OCI-LY1 (cell line): Measurements from ENCODE around the gene NRDE2.
A peak's percentile ranks its signal among the peaks of the same experiment; 100 is the strongest.

Source experiments
- H2AFZ ChIP-seq: fragments of 200-600 bp; sonication (generic), shearing (Covaris generic); 2 replicates; pipeline ENCODE4 v1.6.0; 2014; ENCODE audit warnings: antibody characterized with exemption, mild to moderate bottlenecking, low read length
- H3F3A ChIP-seq: fragments of 200-600 bp; sonication (generic), shearing (Covaris generic); 2 replicates; pipeline ENCODE4 v1.6.0; 2014; ENCODE audit warnings: mild to moderate bottlenecking, antibody characterized with exemption, low read length, moderate library complexity; ENCODE audit not compliant: insufficient read depth
- H3K27ac ChIP-seq: fragments of 200-600 bp; sonication (generic); 2 replicates; pipeline ENCODE4 v1.5.1; 2014; ENCODE audit warnings: low read length, mixed run types, mild to moderate bottlenecking, low read depth; ENCODE audit not compliant: poor library complexity, severe bottlenecking
- H3K27me3 ChIP-seq: fragments of 200-600 bp; sonication (generic); 2 replicates; pipeline ENCODE4 v1.6.0; 2014; ENCODE audit warnings: antibody characterized with exemption, mild to moderate bottlenecking, low read length, moderate library complexity; ENCODE audit not compliant: insufficient read depth
- H3K36me3 ChIP-seq: fragments of 200-600 bp; sonication (generic); 2 replicates; pipeline ENCODE4 v1.6.1; 2014; ENCODE audit warnings: mild to moderate bottlenecking, antibody characterized with exemption, low read length, moderate library complexity, mixed read lengths; ENCODE audit not compliant: insufficient read depth
- H3K4me1 ChIP-seq: fragments of 200-600 bp; sonication (generic); 2 replicates; pipeline ENCODE4 v1.5.1; 2014; ENCODE audit warnings: mild to moderate bottlenecking, low read length, moderate library complexity; ENCODE audit not compliant: insufficient read depth, severe bottlenecking
- H3K4me2 ChIP-seq: fragments of 200-600 bp; sonication (generic), shearing (Covaris generic); 2 replicates; pipeline ENCODE4 v1.6.1; 2014; ENCODE audit warnings: low read length
- H3K4me3 ChIP-seq: fragments of 200-600 bp; sonication (generic); 2 replicates; pipeline ENCODE4 v1.5.1; 2014; ENCODE audit warnings: low read length, low read depth, mild to moderate bottlenecking, mixed read lengths; ENCODE audit not compliant: poor library complexity, severe bottlenecking
- H3K79me2 ChIP-seq: fragments of 200-600 bp; shearing (Covaris generic); 2 replicates; pipeline ENCODE4 v1.6.1; 2016; ENCODE audit warnings: mixed run types, low read length, mixed read lengths; ENCODE audit not compliant: insufficient read depth
- H3K9ac ChIP-seq: fragments of 200-600 bp; sonication (generic), shearing (Covaris generic); 2 replicates; pipeline ENCODE4 v1.6.1; 2014; ENCODE audit warnings: mild to moderate bottlenecking, low read length, mixed read lengths
- H3K9me2 ChIP-seq: fragments of 200-600 bp; sonication (generic), shearing (Covaris generic); 2 replicates; pipeline ENCODE4 v1.6.1; 2014; ENCODE audit warnings: low read depth, mild to moderate bottlenecking, low read length, mixed read lengths
- H3K9me3 ChIP-seq: fragments of 200-600 bp; shearing (Covaris generic); 2 replicates; pipeline ENCODE4 v1.6.1; 2014; ENCODE audit warnings: low read length, mixed read lengths
- H4K20me1 ChIP-seq: fragments of 200-600 bp; sonication (generic), shearing (Covaris generic); 2 replicates; pipeline ENCODE4 v1.6.0; 2016; ENCODE audit warnings: mild to moderate bottlenecking, low read length; ENCODE audit not compliant: insufficient read depth
- CTCF ChIP-seq: fragments of 200-600 bp; sonication (generic), shearing (Covaris generic); IDR thresholded peaks from 2 replicates; pipeline ENCODE4 v1.5.1; 2017; ENCODE audit warnings: mild to moderate bottlenecking, antibody characterized with exemption, low read length, moderate library complexity, mixed read lengths
- EZH2 ChIP-seq: fragments of 200-600 bp; sonication (generic), shearing (Covaris generic); IDR thresholded peaks from 2 replicates; pipeline ENCODE4 v1.8.0; 2017; ENCODE audit warnings: borderline replicate concordance, mixed run types, mild to moderate bottlenecking, antibody characterized with exemption, low read length, moderate library complexity, mixed read lengths

Gene NRDE2

DNA sequence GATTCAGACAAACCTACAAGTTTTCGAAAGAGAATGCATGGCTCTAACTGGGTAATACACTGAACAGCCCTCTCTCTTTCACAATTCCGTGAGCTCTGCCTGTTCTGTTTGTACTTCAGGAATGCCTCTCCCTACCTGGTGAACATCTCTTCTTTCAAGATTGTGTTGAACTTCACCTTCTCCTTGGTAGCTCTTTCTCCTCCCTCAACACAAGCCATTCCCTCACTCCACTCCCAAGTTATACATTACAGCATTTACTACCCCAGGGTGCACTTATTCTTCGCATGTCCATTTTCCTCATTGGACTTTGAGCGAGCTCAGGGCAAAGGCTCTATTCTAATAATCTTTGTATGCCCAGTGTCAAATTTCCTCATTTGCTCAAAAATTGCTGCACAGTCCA, 28.3 kb downstream of the NRDE2 start:
- TF ChIP-seq CTCF (no peak), EZH2 (no peak)
- Histone ChIP-seq H3K9me2 (no peaks in the 10 kb centered on the region), H3K9me3 (no peaks in the 10 kb centered on the region), H3K4me3 (no peak overlapping the region), H3K4me2 (no peak overlapping the region), H4K20me1 (no peaks in the 10 kb centered on the region), H2AFZ (no peak overlapping the region), H3K9ac (no peak overlapping the region), H3K79me2 (no peaks in the 10 kb centered on the region), H3F3A (0 out of 2 replicates have a peak, but pooled peaks cover 4% of the 10 kb centered on the region), H3K36me3 (peaks cover 49% of the 10 kb centered on the region), H3K27ac (no peak overlapping the region), H3K4me1 (no peaks in the 10 kb centered on the region), H3K27me3 (no peaks in the 10 kb centered on the region)

- TF ChIP-seq EZH2 (no peak), CTCF (no peak)
- Histone ChIP-seq H4K20me1 (no peaks in the 10 kb centered on the region), H2AFZ (no peak overlapping the region), H3K9me2 (no peaks in the 10 kb centered on the region), H3K4me2 (no peak overlapping the region), H3K27me3 (no peaks in the 10 kb centered on the region), H3K9ac (no peak overlapping the region), H3K36me3 (peaks cover 53% of the 10 kb centered on the region), H3K4me1 (no peaks in the 10 kb centered on the region), H3F3A (0 out of 2 replicates have a peak, but pooled peaks cover 4% of the 10 kb centered on the region), H3K79me2 (no peaks in the 10 kb centered on the region), H3K4me3 (no peak overlapping the region), H3K27ac (no peak overlapping the region), H3K9me3 (no peaks in the 10 kb centered on the region)
These were observed 29.0 kb downstream of the NRDE2 start for GRCh38 chr14:90302529-90303303.

- TF ChIP-seq EZH2 (no peak), CTCF (peak; percentile 48)
- no peak overlapping the region for H3K9ac ChIP-seq
- H4K20me1 ChIP-seq, result no peaks in the 10 kb centered on the region
- H3K9me3 ChIP-seq, result no peaks in the 10 kb centered on the region
- H3K4me3 ChIP-seq, result no peak overlapping the region
- no peaks in the 10 kb centered on the region for H3K79me2 ChIP-seq
- H3K4me1 ChIP-seq, result no peaks in the 10 kb centered on the region
- H3K4me2 ChIP-seq, result no peak overlapping the region
- H3K36me3 ChIP-seq, result peaks cover 62% of the 10 kb centered on the region
- H3K9me2 ChIP-seq, result no peaks in the 10 kb centered on the region
- no peak overlapping the region for H2AFZ ChIP-seq
- no peak overlapping the region for H3K27ac ChIP-seq
- H3F3A ChIP-seq, result 0 out of 2 replicates have a peak, but pooled peaks cover 4% of the 10 kb centered on the region
- H3K27me3 ChIP-seq, result no peaks in the 10 kb centered on the region
These were observed 30.1 kb downstream of the NRDE2 start for GRCh38 chr14:90301668-90302090.
